Choroid plexus epithelial cell (primary cell): ENCODE data around the gene SNX21.

ENCODE experiments used
- DNase-seq: peaks from one replicate; pipeline ENCODE4 v3.0.0-alpha.2; 2010; ENCODE audit warnings: low read depth
- H3K4me3 ChIP-seq: 2 replicates; pipeline ENCODE4 v1.5.1; 2011; ENCODE audit warnings: low read depth, mild to moderate bottlenecking, control low read depth, low read length, moderate library complexity
- TF ChIP-seq, protein P1 (sequence below): conservative IDR thresholded peaks from 2 replicates; pipeline ENCODE4 v1.5.1; 2011; ENCODE audit warnings: low read depth, mild to moderate bottlenecking, control low read depth, inconsistent platforms, low read length, moderate library complexity

SNX21 gene

GRCh38 chr20:45833883-45834796 lies 541 bp downstream of the SNX21 start:
- TF ChIP-seq, protein P1, sequence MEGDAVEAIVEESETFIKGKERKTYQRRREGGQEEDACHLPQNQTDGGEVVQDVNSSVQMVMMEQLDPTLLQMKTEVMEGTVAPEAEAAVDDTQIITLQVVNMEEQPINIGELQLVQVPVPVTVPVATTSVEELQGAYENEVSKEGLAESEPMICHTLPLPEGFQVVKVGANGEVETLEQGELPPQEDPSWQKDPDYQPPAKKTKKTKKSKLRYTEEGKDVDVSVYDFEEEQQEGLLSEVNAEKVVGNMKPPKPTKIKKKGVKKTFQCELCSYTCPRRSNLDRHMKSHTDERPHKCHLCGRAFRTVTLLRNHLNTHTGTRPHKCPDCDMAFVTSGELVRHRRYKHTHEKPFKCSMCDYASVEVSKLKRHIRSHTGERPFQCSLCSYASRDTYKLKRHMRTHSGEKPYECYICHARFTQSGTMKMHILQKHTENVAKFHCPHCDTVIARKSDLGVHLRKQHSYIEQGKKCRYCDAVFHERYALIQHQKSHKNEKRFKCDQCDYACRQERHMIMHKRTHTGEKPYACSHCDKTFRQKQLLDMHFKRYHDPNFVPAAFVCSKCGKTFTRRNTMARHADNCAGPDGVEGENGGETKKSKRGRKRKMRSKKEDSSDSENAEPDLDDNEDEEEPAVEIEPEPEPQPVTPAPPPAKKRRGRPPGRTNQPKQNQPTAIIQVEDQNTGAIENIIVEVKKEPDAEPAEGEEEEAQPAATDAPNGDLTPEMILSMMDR = no peak
- peak overlapping the region; percentile 73 for H3K4me3 ChIP-seq
- peak; percentile 60 for DNase-seq

- TF ChIP-seq, protein P1 = no peak
- no peak for DNase-seq
- peak overlapping the region; percentile 73 for H3K4me3 ChIP-seq
Observed at GRCh38 chr20:45834797-45835161, 1.2 kb downstream of the SNX21 start.

DNA sequence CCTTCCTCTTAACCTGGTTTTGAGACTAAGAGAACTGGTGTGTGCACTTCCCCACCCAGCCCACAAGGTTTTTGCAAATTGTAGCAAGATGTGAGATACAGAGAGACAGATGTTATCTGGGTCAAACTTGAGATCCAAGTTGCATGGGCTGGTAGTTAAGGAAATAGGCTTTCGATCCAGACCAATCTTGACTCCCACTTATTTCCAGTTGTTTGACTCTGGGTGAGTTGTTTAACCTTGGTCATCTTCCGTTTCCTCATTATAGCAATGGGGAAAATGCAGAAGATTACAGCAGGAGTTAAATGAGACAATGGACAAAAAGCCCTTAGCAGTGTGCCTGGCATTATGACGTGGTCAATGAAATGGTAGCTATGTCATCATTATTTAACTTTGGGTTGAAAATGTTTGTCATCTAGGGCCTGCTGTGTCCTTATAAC lies 1.7 kb downstream of the SNX21 start:
- H3K4me3 ChIP-seq = no peak overlapping the region
- DNase-seq = no peak
- TF ChIP-seq, protein P1 = no peak

DNA sequence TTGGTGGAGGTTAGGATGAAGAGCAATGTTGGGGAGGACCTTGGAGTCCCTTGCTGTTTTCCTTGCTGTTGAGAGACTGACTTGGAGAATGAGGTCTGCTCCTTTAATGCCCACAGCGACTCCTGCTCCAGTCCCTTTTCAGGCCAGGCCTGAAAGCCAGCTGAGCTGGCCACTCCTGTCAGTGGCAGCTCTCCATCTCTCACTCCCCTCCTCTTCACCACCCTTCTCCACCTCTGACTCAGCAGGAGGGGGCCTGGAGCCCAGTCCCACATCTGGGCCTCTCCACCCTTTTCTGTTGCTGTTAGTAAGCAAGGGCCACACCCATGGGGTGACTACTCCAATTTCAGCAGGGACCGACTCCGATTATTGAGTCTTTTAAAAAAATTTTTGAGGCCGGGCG lies 2.2 kb downstream of the SNX21 start:
- DNase-seq = no peak
- no peak overlapping the region for H3K4me3 ChIP-seq
- TF ChIP-seq, protein P1 = no peak

DNA sequence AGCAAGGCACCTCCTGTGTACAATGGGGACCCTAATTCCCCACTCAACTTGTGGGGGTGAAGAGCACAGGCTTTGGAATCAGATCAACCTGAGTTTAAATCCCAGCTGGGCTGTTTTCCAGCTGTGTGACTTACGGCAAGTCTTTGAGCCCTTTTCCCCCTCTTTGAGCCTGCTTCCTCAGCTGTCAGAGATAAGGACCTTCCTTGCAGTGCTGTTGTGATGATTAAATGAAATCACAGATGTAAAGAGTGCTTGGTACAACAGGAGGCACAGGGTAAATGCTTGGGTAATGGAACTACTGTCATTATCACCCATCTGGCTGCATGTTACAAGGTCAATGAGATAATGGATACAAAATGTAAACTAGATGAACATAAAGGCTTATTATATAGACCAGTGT lies 3.2 kb downstream of the SNX21 start:
- DNase-seq = no peak
- TF ChIP-seq, protein P1 = no peak
- H3K4me3 ChIP-seq = no peak overlapping the region

GRCh38 chr20:45840700-45841198 lies 7.2 kb downstream of the SNX21 start:
- TF ChIP-seq, protein P1 = no peak
- no peak for DNase-seq
- H3K4me3 ChIP-seq = no peak overlapping the region
